Measurements from ENCODE around the gene TTC28.

The TTC28 gene

GRCh38 chr22:28351476-28351875, 328.2 kb downstream of the TTC28 start:
- no peak for DNase-seq (ENCODE audit: low read depth)

- no peak for DNase-seq (ENCODE audit: low read depth)
Measured at GRCh38 chr22:28348613-28349609, 330.7 kb downstream of the TTC28 start.

GRCh38 chr22:28346308-28346707, 333.3 kb downstream of the TTC28 start:
- DNase-seq (ENCODE audit: low read depth), result no peak

GRCh38 chr22:28344918-28345703, 334.5 kb downstream of the TTC28 start:
- DNase-seq (ENCODE audit: low read depth), result no peak

- DNase-seq (ENCODE audit: low read depth), result no peak
Measured at GRCh38 chr22:28341001-28341400, 338.6 kb downstream of the TTC28 start.

- no peak for DNase-seq (ENCODE audit: low read depth)
Measured at GRCh38 chr22:28333088-28333487, 346.6 kb downstream of the TTC28 start.

GRCh38 chr22:28332410-28332809, 347.2 kb downstream of the TTC28 start:
- no peak for DNase-seq (ENCODE audit: low read depth)

- no peak for DNase-seq (ENCODE audit: low read depth)
Measured at GRCh38 chr22:28331695-28332094, 347.9 kb downstream of the TTC28 start.

GRCh38 chr22:28329186-28330073, 350.2 kb downstream of the TTC28 start:
- DNase-seq (ENCODE audit: low read depth), result no peak

GRCh38 chr22:28328756-28329155, 350.9 kb downstream of the TTC28 start:
- no peak for DNase-seq (ENCODE audit: low read depth)

- DNase-seq (ENCODE audit: low read depth), result no peak
Measured at GRCh38 chr22:28316014-28316413, 363.6 kb downstream of the TTC28 start.

- DNase-seq (ENCODE audit: low read depth), result no peak
Measured at GRCh38 chr22:28314959-28315358, 364.7 kb downstream of the TTC28 start.

GRCh38 chr22:28310299-28310698, 369.3 kb downstream of the TTC28 start:
- DNase-seq (ENCODE audit: low read depth), result no peak

GRCh38 chr22:28299753-28300152, 379.9 kb downstream of the TTC28 start:
- DNase-seq (ENCODE audit: low read depth), result no peak

- no peak for DNase-seq (ENCODE audit: low read depth)
Measured at GRCh38 chr22:28299309-28299708, 380.3 kb downstream of the TTC28 start.

- DNase-seq (ENCODE audit: low read depth), result no peak
Measured at GRCh38 chr22:28297504-28297903, 382.1 kb downstream of the TTC28 start.

- DNase-seq (ENCODE audit: low read depth), result no peak
Measured at GRCh38 chr22:28296452-28296851, 383.2 kb downstream of the TTC28 start.

GRCh38 chr22:28283068-28283654, 396.5 kb downstream of the TTC28 start:
- DNase-seq (ENCODE audit: low read depth), result no peak

GRCh38 chr22:28282405-28283067, 397.1 kb downstream of the TTC28 start:
- DNase-seq (ENCODE audit: low read depth), result no peak

- no peak for DNase-seq (ENCODE audit: low read depth)
Measured at GRCh38 chr22:28279888-28280287, 399.8 kb downstream of the TTC28 start.

- DNase-seq (ENCODE audit: low read depth), result no peak
Measured at GRCh38 chr22:28269277-28269676, 410.4 kb downstream of the TTC28 start.

Measured in stimulated activated CD8-positive, alpha-beta memory T cell treated with anti-CD3 and anti-CD28 coated beads, Interleukin-12 subunit alpha, Interleukin-12 subunit beta, amount 100 ng/mL, for 1 hour (primary cell).